ENCODE measurements around the gene HCFC1R1. TPM values are rescaled to one million over a fixed set of nuclear protein-coding genes. Genes with fewer than 3 reads are reported as not detected.

HCFC1R1 gene
- polyA plus RNA-seq, 1 experiment = 51.6 TPM

GRCh38 chr16:2973093-2973492 lies 50.6 kb downstream of the HCFC1R1 start:
- Histone ChIP-seq H3K4me3 (ENCODE audit: low read depth, low read length) (no peak overlapping the region), H3K9me3 (ENCODE audit: control insufficient read depth, insufficient read depth, low read length) (no peaks in the 10 kb centered on the region; the same call in 1 of the 2 replicates), H3K27ac (ENCODE audit: low read depth, low read length) (no peak overlapping the region), H3K27me3 (ENCODE audit: control insufficient read depth, insufficient read depth, low read length) (no peaks in the 10 kb centered on the region)
- ChIA-PET POLR2A (interaction anchor here (1.8 kb wide), 1 partner anchor 47 kb away, joined by 5 read pairs; the partner anchor contains the start of gene TNFRSF12A), CTCF (interaction anchor here (1.3 kb wide), 1 partner anchor 8 kb away, joined by 3 read pairs; no protein-coding TSS in a partner anchor)
- TF ChIP-seq, protein P1, sequence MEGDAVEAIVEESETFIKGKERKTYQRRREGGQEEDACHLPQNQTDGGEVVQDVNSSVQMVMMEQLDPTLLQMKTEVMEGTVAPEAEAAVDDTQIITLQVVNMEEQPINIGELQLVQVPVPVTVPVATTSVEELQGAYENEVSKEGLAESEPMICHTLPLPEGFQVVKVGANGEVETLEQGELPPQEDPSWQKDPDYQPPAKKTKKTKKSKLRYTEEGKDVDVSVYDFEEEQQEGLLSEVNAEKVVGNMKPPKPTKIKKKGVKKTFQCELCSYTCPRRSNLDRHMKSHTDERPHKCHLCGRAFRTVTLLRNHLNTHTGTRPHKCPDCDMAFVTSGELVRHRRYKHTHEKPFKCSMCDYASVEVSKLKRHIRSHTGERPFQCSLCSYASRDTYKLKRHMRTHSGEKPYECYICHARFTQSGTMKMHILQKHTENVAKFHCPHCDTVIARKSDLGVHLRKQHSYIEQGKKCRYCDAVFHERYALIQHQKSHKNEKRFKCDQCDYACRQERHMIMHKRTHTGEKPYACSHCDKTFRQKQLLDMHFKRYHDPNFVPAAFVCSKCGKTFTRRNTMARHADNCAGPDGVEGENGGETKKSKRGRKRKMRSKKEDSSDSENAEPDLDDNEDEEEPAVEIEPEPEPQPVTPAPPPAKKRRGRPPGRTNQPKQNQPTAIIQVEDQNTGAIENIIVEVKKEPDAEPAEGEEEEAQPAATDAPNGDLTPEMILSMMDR (IDR thresholded peaks at IDR 0.05; ENCODE audit: low read depth, low read length) = no peak
- no peak for DNase-seq (ENCODE audit: low read depth, low spot score)

Small RNAs within 50 kb of the gene (small RNA-seq; reads per million reads assigned to genes)
- gene LINC00514 (ENCODE audit: insufficient read length, low read depth) = not detected

Other genes with a start within 250 kb of the HCFC1R1 start
- gene ELOB, start 246.7 kb downstream of the HCFC1R1 start, polyA plus RNA-seq (2011; rRNA removed) = 146 and 230 TPM in 2 replicates
- gene PRSS33, start 236.4 kb downstream of the HCFC1R1 start, polyA plus RNA-seq (2011; rRNA removed) = not detected in 2 replicates
- gene PRSS41, start 225.5 kb downstream of the HCFC1R1 start, polyA plus RNA-seq (2011; rRNA removed) = not detected in 2 replicates
- gene PRSS21, start 206.7 kb downstream of the HCFC1R1 start, polyA plus RNA-seq (2011; rRNA removed) = 0.17 and 0.47 TPM in 2 replicates
- gene ZG16B, start 193.6 kb downstream of the HCFC1R1 start, polyA plus RNA-seq (2011; rRNA removed) = 0.40 and 0.48 TPM in 2 replicates
- 0.11 and 0.17 TPM in 2 replicates for gene PRSS22, start 165.8 kb downstream of the HCFC1R1 start, polyA plus RNA-seq (2011; rRNA removed)
- gene FLYWCH2, start 140.7 kb downstream of the HCFC1R1 start, polyA plus RNA-seq (2011; rRNA removed) = 22.4 and 37.5 TPM in 2 replicates
- 15.1 and 19.8 TPM in 2 replicates for gene FLYWCH1, start 112.0 kb downstream of the HCFC1R1 start, polyA plus RNA-seq (2011; rRNA removed)
- gene KREMEN2, start 59.7 kb downstream of the HCFC1R1 start, polyA plus RNA-seq (2011; rRNA removed) = 0.04 TPM in 1 of 2 replicates, not detected in the other
- gene PAQR4, start 54.6 kb downstream of the HCFC1R1 start, polyA plus RNA-seq (2011; rRNA removed) = 1.2 and 1.9 TPM in 2 replicates
- gene PKMYT1, start 43.5 kb downstream of the HCFC1R1 start, polyA plus RNA-seq (2011; rRNA removed) = 1.2 and 1.3 TPM in 2 replicates
- gene CLDN9, start 11.0 kb downstream of the HCFC1R1 start, polyA plus RNA-seq (2011; rRNA removed) = not detected in 2 replicates
- gene CLDN6, start 5.8 kb downstream of the HCFC1R1 start, polyA plus RNA-seq (2011; rRNA removed) = 0.07 and 0.10 TPM in 2 replicates
- gene TNFRSF12A, start 3.6 kb downstream of the HCFC1R1 start, polyA plus RNA-seq (2011; rRNA removed) = 67.3 and 97.1 TPM in 2 replicates
- 14.5 and 16.7 TPM in 2 replicates for gene THOC6, start 93 bp upstream of the HCFC1R1 start, polyA plus RNA-seq (2011; rRNA removed)
- gene BICDL2, start 13.0 kb upstream of the HCFC1R1 start, polyA plus RNA-seq (2011; rRNA removed) = not detected in 2 replicates
- gene MMP25, start 22.6 kb upstream of the HCFC1R1 start, polyA plus RNA-seq (2011; rRNA removed) = not detected in 2 replicates
- gene IL32, start 41.7 kb upstream of the HCFC1R1 start, polyA plus RNA-seq (2011; rRNA removed) = 30.3 and 37.9 TPM in 2 replicates
- not detected in 2 replicates for gene ZSCAN10, start 75.4 kb upstream of the HCFC1R1 start, polyA plus RNA-seq (2011; rRNA removed)
- gene ZNF205, start 88.6 kb upstream of the HCFC1R1 start, polyA plus RNA-seq (2011; rRNA removed) = 3.6 and 5.5 TPM in 2 replicates
- gene ZNF213, start 111.1 kb upstream of the HCFC1R1 start, polyA plus RNA-seq (2011; rRNA removed) = 0.47 and 1.2 TPM in 2 replicates
- gene OR1F1, start 164.3 kb upstream of the HCFC1R1 start, polyA plus RNA-seq (2011; rRNA removed) = 0.20 and 0.29 TPM in 2 replicates
- 4.7 and 6.1 TPM in 2 replicates for gene ZNF200, start 211.2 kb upstream of the HCFC1R1 start, polyA plus RNA-seq (2011; rRNA removed)
- not detected in 2 replicates for gene MEFV, start 232.7 kb upstream of the HCFC1R1 start, polyA plus RNA-seq (2011; rRNA removed)